GM12878 (cell line): ENCODE results near the gene TBP. TPM values are rescaled to one million over a fixed set of nuclear protein-coding genes. Genes with fewer than 3 reads are reported as not detected.

Source experiments
- ATAC-seq: fragments of 200-7000 bp; cut with Tn5 transposase; 3 replicates; pipeline ENCODE4 v1.9.1; 2020; ENCODE audit warnings: mild to moderate bottlenecking, moderate library complexity
- BruUV-seq: library from RNA; stranded (reverse); fragments of 400-500 nt; replicated peaks from 2 replicates; lab custom pipeline; 2021; lab: Mats Ljungman, UMichigan
- CTCF ChIA-PET: fragments of 300-600 bp; sonication (Branson Sonifier 250); formaldehyde crosslinking; extraction: SDS; loops from one replicate; lab custom pipeline; 2021; ENCODE audit warnings: inconsistent platforms; lab: Yijun Ruan, JAX
- POLR2A ChIA-PET: fragments of 350-600 bp; formaldehyde crosslinking; extraction: SDS; loops from one replicate; lab custom pipeline; 2021; ENCODE audit warnings: inconsistent platforms; lab: Charles Lee
- RAD21 ChIA-PET: fragments of 300-600 bp; sonication (Branson Sonifier 250); formaldehyde crosslinking; loops from one replicate; lab custom pipeline; 2023; ENCODE audit warnings: antibody characterized with exemption; ENCODE audit not compliant: unreplicated experiment; lab: Charles Lee
- SMC1A ChIA-PET: fragments of 300-600 bp; sonication (Branson Sonifier 250); formaldehyde crosslinking; loops from one replicate; lab custom pipeline; 2023; ENCODE audit not compliant: unreplicated experiment, uncharacterized antibody; lab: Charles Lee
- DNase-seq: peaks from one replicate; pipeline ENCODE4 v3.0.0-alpha.2; 2011; ENCODE audit warnings: low read depth, low spot score
- FAIRE-seq: peaks from 3 replicates; lab custom pipeline; 2011; peaks lifted over from hg19 to GRCh38; lab: Jason Lieb, UNC
- H2AFZ ChIP-seq: 2 replicates; pipeline ENCODE4 v1.6.0; 2011; ENCODE audit warnings: low read depth, low read length, control low read depth; ENCODE audit not compliant: control insufficient read depth
- H3K27ac ChIP-seq: 2 replicates; pipeline ENCODE4 v1.5.1; 2011; ENCODE audit warnings: control low read depth; ENCODE audit not compliant: control insufficient read depth, insufficient read depth
- H3K27me3 ChIP-seq, 2 experiments: replicated peaks in 1 of 2; 2 replicates each; pipeline versions ENCODE4 v1.6.0 to v1.6.1; 2011; ENCODE audit warnings: low read length in 1 of 2; ENCODE audit not compliant: control insufficient read depth in 2 of 2, insufficient read depth in 2 of 2
- H3K36me3 ChIP-seq, 2 experiments: 2 replicates each; pipeline ENCODE4 v1.5.1; 2011; ENCODE audit warnings: low read length in 1 of 2; ENCODE audit not compliant: control insufficient read depth in 2 of 2, insufficient read depth in 2 of 2
- H3K4me1 ChIP-seq: 2 replicates; pipeline ENCODE4 v1.6.1; 2011; ENCODE audit warnings: mild to moderate bottlenecking, low read length, moderate library complexity, mixed read lengths; ENCODE audit not compliant: control insufficient read depth, insufficient read depth
- H3K4me2 ChIP-seq: 2 replicates; pipeline ENCODE4 v1.6.0; 2011; ENCODE audit warnings: control low read depth; ENCODE audit not compliant: control insufficient read depth, insufficient read depth
- H3K4me3 ChIP-seq: fragments of 200-600 bp; sonication (generic); 2 replicates; pipeline ENCODE4 v1.5.1; 2016
- H3K79me2 ChIP-seq: 2 replicates; pipeline ENCODE4 v1.6.0; 2011; ENCODE audit warnings: low read length; ENCODE audit not compliant: control insufficient read depth, insufficient read depth
- H3K9ac ChIP-seq: 2 replicates; pipeline ENCODE4 v1.8.0; 2011; ENCODE audit warnings: low read length, control low read depth, mixed read lengths; ENCODE audit not compliant: control insufficient read depth, insufficient read depth
- H3K9me3 ChIP-seq: replicated peaks from 3 replicates; pipeline ENCODE4 v1.5.1; 2011; ENCODE audit warnings: mild to moderate bottlenecking, low read length; ENCODE audit not compliant: control insufficient read depth, insufficient read depth
- H4K20me1 ChIP-seq: 2 replicates; pipeline ENCODE4 v1.6.0; 2011; ENCODE audit not compliant: control insufficient read depth, insufficient read depth
- ASH2L ChIP-seq: fragments of 300-600, 200-600 bp; sonication (generic); IDR thresholded peaks from 2 replicates; pipeline ENCODE4 v1.6.1; 2017; ENCODE audit warnings: low read depth, mild to moderate bottlenecking, borderline replicate concordance
- BACH1 ChIP-seq: fragments of 450-650 bp; IDR thresholded peaks from 2 replicates; pipeline ENCODE4 v1.6.1; 2017; ENCODE audit warnings: mild to moderate bottlenecking, borderline replicate concordance
- CREM ChIP-seq: IDR thresholded peaks from 2 replicates; pipeline ENCODE4 v1.6.1; 2014; ENCODE audit warnings: antibody characterized with exemption, low read depth
- IRF4 ChIP-seq: IDR thresholded peaks from 2 replicates; pipeline ENCODE4 v1.6.1; 2011; ENCODE audit warnings: low read depth, low read length
- MTA3 ChIP-seq: IDR thresholded peaks from 2 replicates; pipeline ENCODE4 v1.6.1; 2012; ENCODE audit warnings: low read length, inconsistent platforms, borderline replicate concordance
- MYB ChIP-seq: fragments of 150-350 bp; IDR thresholded peaks from 2 replicates; pipeline ENCODE4 v1.6.1; 2014; ENCODE audit warnings: mild to moderate bottlenecking, low read depth, low read length, borderline replicate concordance
- NBN ChIP-seq: fragments of 450-650 bp; IDR thresholded peaks from 2 replicates; pipeline ENCODE4 v1.6.1; 2016
- PAX5 ChIP-seq: IDR thresholded peaks from 2 replicates; pipeline ENCODE4 v1.6.1; 2011; ENCODE audit warnings: low read depth, low read length, borderline replicate concordance
- WGBS: methylation state at CpG from one replicate; pipeline ENCODE4 v1.1.6; 2016; ENCODE audit warnings: low lambda C conversion rate; ENCODE audit not compliant: insufficient replicate concordance, insufficient coverage; ENCODE audit errors: missing lambda C conversion rate; 5-methylcytosine and 5-hydroxymethylcytosine counted together
- in situ Hi-C: fragments of 300-500 bp; cut with MboI; formaldehyde crosslinking; loops from 9 replicates; pipeline ENCODE4 v1.14.3; 2018; ENCODE audit warnings: mixed read lengths
- intact Hi-C: fragments of 100-400 bp; cut with micrococcal nuclease; formaldehyde crosslinking; loops from one replicate; pipeline ENCODE4 v1.14.2; 2022; ENCODE audit not compliant: unreplicated experiment
- polyA plus RNA-seq, 11 experiments: library from polyadenylated mRNA; depleted of rRNA in 4 of 11; unstranded in 6 of 11; stranded (reverse) in 5 of 11; fragments of >200 nt; fragmentation: Nextera tagmentation in 4 of 11; fragmentation: Illumina TruSeq in 1 of 11; extraction: Ambion mirVana in 4 of 11; extraction: Trizol in 1 of 11; gene quantifications; 1 replicate in 1 of 11; 2 replicates in 10 of 11; pipeline versions ENCODE4 v1.2.1 to v1.2.3, GENCODE V29; 2011 to 2016; ENCODE audit warnings: inconsistent platforms in 2 of 11, missing spikeins in 2 of 11, low read depth in 1 of 11
- total RNA-seq, 4 experiments: library from RNA; depleted of rRNA in 3 of 4; stranded (reverse); fragments of >200 nt in 3 of 4; fragmentation: Illumina TruSeq in 1 of 4; extraction: Trizol in 1 of 4; gene quantifications; 2 replicates each; pipeline versions ENCODE4 v1.2.1 to v1.2.3, GENCODE V29; 2013 to 2021
- TF ChIP-seq, protein P1 (sequence below): fragments of 150-350 bp; IDR thresholded peaks from 2 replicates; pipeline ENCODE4 v1.6.1; 2014; ENCODE audit warnings: mild to moderate bottlenecking, low read depth, low read length

The TBP gene
- total and polyA plus RNA-seq, 10 of the 15 experiments (the other 5 are each of a cell fraction or from before 2014, with no cell fraction given) = 13.6 to 39.5 (median 26.5) TPM

GRCh38 chr6:170561555-170561954 lies 7.4 kb downstream of the TBP start:
- H3K27me3 ChIP-seq = no peaks in the 10 kb centered on the region
- CTCF ChIA-PET = no interaction called here

More at GRCh38 chr6:170561555-170561954, 7.4 kb downstream of the TBP start:
- Histone ChIP-seq H4K20me1 (no peaks in the 10 kb centered on the region), H3K4me1 (no peaks in the 10 kb centered on the region), H3K9ac (no peak overlapping the region), H3K36me3 (peaks cover 2 to 15% of the 10 kb centered on the region in 2 experiments; a peak in 3 of 4 replicates), H3K4me2 (no peak overlapping the region), H3K27ac (no peak overlapping the region), H3K4me3 (no peak overlapping the region), H3K79me2 (peaks cover 8% of the 10 kb centered on the region), H2AFZ (no peak overlapping the region), H3K9me3 (no peaks in the 10 kb centered on the region)
- DNase-seq (no peak), ATAC-seq (no peak), FAIRE-seq (no peak)
- BruUV-seq = no TSS peak
- intact Hi-C loops (no loop called here), in situ Hi-C loops (no loop called here)
- SMC1A ChIA-PET = no interaction called here
- no peak for TF ChIP-seq MYB
- no peak for TF ChIP-seq PAX5
- TF ChIP-seq, protein P1, sequence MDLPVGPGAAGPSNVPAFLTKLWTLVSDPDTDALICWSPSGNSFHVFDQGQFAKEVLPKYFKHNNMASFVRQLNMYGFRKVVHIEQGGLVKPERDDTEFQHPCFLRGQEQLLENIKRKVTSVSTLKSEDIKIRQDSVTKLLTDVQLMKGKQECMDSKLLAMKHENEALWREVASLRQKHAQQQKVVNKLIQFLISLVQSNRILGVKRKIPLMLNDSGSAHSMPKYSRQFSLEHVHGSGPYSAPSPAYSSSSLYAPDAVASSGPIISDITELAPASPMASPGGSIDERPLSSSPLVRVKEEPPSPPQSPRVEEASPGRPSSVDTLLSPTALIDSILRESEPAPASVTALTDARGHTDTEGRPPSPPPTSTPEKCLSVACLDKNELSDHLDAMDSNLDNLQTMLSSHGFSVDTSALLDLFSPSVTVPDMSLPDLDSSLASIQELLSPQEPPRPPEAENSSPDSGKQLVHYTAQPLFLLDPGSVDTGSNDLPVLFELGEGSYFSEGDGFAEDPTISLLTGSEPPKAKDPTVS = no peak
- no peak for TF ChIP-seq ASH2L
- TF ChIP-seq BACH1 = no peak
- no peak for TF ChIP-seq MTA3
- TF ChIP-seq CREM = no peak
- no peak for TF ChIP-seq NBN
- TF ChIP-seq IRF4 = no peak
- RAD21 ChIA-PET = no interaction called here
- WGBS = 93% methylated on average over 4 of the region's 4 CpGs
- POLR2A ChIA-PET = no interaction called here
